H9 (cell line): ENCODE results near the gene LOXL1. TPM values are rescaled to one million over a fixed set of nuclear protein-coding genes. Genes with fewer than 3 reads are reported as not detected.

ENCODE experiments used
- DNase-seq: peaks from one replicate; pipeline ENCODE4 v3.0.0-alpha.2; 2017
- H2AFZ ChIP-seq: one replicate; pipeline ENCODE4 v1.6.1; 2013; ENCODE audit warnings: mild to moderate bottlenecking, low read length, control low read depth, moderate library complexity
- H2AK5ac ChIP-seq: 2 replicates; pipeline ENCODE4 v1.6.1; 2013; ENCODE audit warnings: low read length, control low read depth, mixed read lengths; ENCODE audit not compliant: insufficient read length
- H2BK120ac ChIP-seq: one replicate; pipeline ENCODE4 v1.6.1; 2013; ENCODE audit warnings: low read depth, mild to moderate bottlenecking, low read length, control low read depth, inconsistent platforms; ENCODE audit not compliant: poor library complexity, severe bottlenecking
- H2BK12ac ChIP-seq: 2 replicates; pipeline ENCODE4 v1.6.1; 2013; ENCODE audit warnings: low read length, control low read depth, mixed read lengths, low read depth; ENCODE audit not compliant: insufficient read length
- H2BK15ac ChIP-seq: 2 replicates; pipeline ENCODE4 v1.6.1; 2013; ENCODE audit warnings: low read depth, low read length, control low read depth
- H2BK20ac ChIP-seq: one replicate; pipeline ENCODE4 v1.6.1; 2013; ENCODE audit warnings: low read depth, mild to moderate bottlenecking, low read length, control low read depth, inconsistent platforms; ENCODE audit not compliant: poor library complexity, severe bottlenecking
- H2BK5ac ChIP-seq: 2 replicates; pipeline ENCODE4 v1.6.1; 2013; ENCODE audit warnings: low read length, control low read depth, mixed read lengths; ENCODE audit not compliant: insufficient read length
- H3K14ac ChIP-seq: 2 replicates; pipeline ENCODE4 v1.6.1; 2013; ENCODE audit warnings: low read length, control low read depth; ENCODE audit not compliant: insufficient read depth
- H3K18ac ChIP-seq: 2 replicates; pipeline ENCODE4 v1.6.1; 2013; ENCODE audit warnings: low read depth, mild to moderate bottlenecking, mixed read lengths, low read length, control low read depth; ENCODE audit not compliant: insufficient read length
- H3K23ac ChIP-seq: 2 replicates; pipeline ENCODE4 v1.6.1; 2013; ENCODE audit warnings: low read length, control low read depth, mixed read lengths, low read depth; ENCODE audit not compliant: insufficient read length
- H3K23me2 ChIP-seq: 2 replicates; pipeline ENCODE4 v1.6.1; 2013; ENCODE audit warnings: low read depth, mild to moderate bottlenecking, mixed read lengths, low read length, control low read depth; ENCODE audit not compliant: insufficient read length, poor library complexity, severe bottlenecking
- H3K27ac ChIP-seq: 2 replicates; pipeline ENCODE4 v1.5.1; 2013; ENCODE audit warnings: low read length, control low read depth, mixed read lengths, low read depth; ENCODE audit not compliant: insufficient read length
- H3K27me3 ChIP-seq: 2 replicates; pipeline ENCODE4 v1.6.1; 2013; ENCODE audit warnings: low read length, control low read depth, inconsistent platforms; ENCODE audit not compliant: insufficient read depth
- H3K4ac ChIP-seq: 2 replicates; pipeline ENCODE4 v1.6.1; 2013; ENCODE audit warnings: low read depth, mild to moderate bottlenecking, control low read depth, inconsistent platforms, low read length, moderate library complexity
- H3K4me1 ChIP-seq: 2 replicates; pipeline ENCODE4 v1.6.1; 2013; ENCODE audit warnings: low read length, control low read depth, inconsistent platforms; ENCODE audit not compliant: insufficient read depth
- H3K4me2 ChIP-seq: 2 replicates; pipeline ENCODE4 v1.6.1; 2013; ENCODE audit warnings: low read length, control low read depth, mixed read lengths; ENCODE audit not compliant: insufficient read length, insufficient read depth
- H3K56ac ChIP-seq: 2 replicates; pipeline ENCODE4 v1.6.1; 2013; ENCODE audit warnings: low read depth, mild to moderate bottlenecking, mixed read lengths, low read length, control low read depth; ENCODE audit not compliant: insufficient read length
- H3K79me1 ChIP-seq: 2 replicates; pipeline ENCODE4 v1.6.1; 2013; ENCODE audit warnings: low read depth, mild to moderate bottlenecking, moderate library complexity, low read length, control low read depth, inconsistent platforms; ENCODE audit not compliant: insufficient read depth, poor library complexity, severe bottlenecking
- H3K79me2 ChIP-seq: 2 replicates; pipeline ENCODE4 v1.6.1; 2013; ENCODE audit warnings: low read length, control low read depth, inconsistent platforms; ENCODE audit not compliant: insufficient read depth
- H3K9ac ChIP-seq: 2 replicates; pipeline ENCODE4 v1.6.1; 2013; ENCODE audit warnings: low read length, control low read depth, mixed read lengths; ENCODE audit not compliant: insufficient read length; ENCODE audit errors: extremely low read depth
- H3K9me3 ChIP-seq: one replicate; pipeline ENCODE4 v1.6.1; 2013; ENCODE audit warnings: low read depth, low read length, inconsistent platforms; ENCODE audit not compliant: control insufficient read depth
- H3T11ph ChIP-seq: one replicate; pipeline ENCODE4 v1.6.1; 2013; ENCODE audit warnings: mild to moderate bottlenecking, low read length, control low read depth, inconsistent platforms
- H4K20me1 ChIP-seq: one replicate; pipeline ENCODE4 v1.6.1; 2013; ENCODE audit not compliant: control insufficient read depth, insufficient read length, insufficient read depth
- H4K5ac ChIP-seq: 2 replicates; pipeline ENCODE4 v1.6.1; 2013; ENCODE audit warnings: low read depth, mild to moderate bottlenecking, mixed read lengths, low read length, control low read depth; ENCODE audit not compliant: insufficient read length
- H4K8ac ChIP-seq: replicated peaks from 2 replicates; pipeline ENCODE4 v1.6.1; 2013; ENCODE audit warnings: low read length, control low read depth, mixed read lengths, low read depth; ENCODE audit not compliant: insufficient read length
- H4K91ac ChIP-seq: 2 replicates; pipeline ENCODE4 v1.6.1; 2013; ENCODE audit warnings: low read depth, mild to moderate bottlenecking, moderate library complexity, mixed read lengths, low read length, control low read depth; ENCODE audit not compliant: insufficient read length
- H3K27ac Mint-ChIP-seq, 3 experiments: 2 replicates in 2 of 3; 3 replicates in 1 of 3; pipeline ENCODE4 v1.8.0; 2020 to 2021; ENCODE audit warnings: mixed read lengths in 3 of 3, mild to moderate bottlenecking in 1 of 3, moderate library complexity in 1 of 3
- H3K27me3 Mint-ChIP-seq: 2 replicates; pipeline ENCODE4 v1.8.0; 2021; ENCODE audit warnings: low read depth, mild to moderate bottlenecking, moderate library complexity, mixed read lengths
- H3K36me3 Mint-ChIP-seq, 3 experiments: 2 replicates in 2 of 3; 3 replicates in 1 of 3; pipeline ENCODE4 v1.8.0; 2020 to 2021; ENCODE audit warnings: low read depth in 3 of 3, mixed read lengths in 3 of 3; ENCODE audit not compliant: insufficient read depth in 1 of 3
- H3K4me1 Mint-ChIP-seq, 2 experiments: 2 replicates each; pipeline ENCODE4 v1.8.0; 2020; ENCODE audit warnings: mixed read lengths in 2 of 2
- H3K4me3 Mint-ChIP-seq, 2 experiments: 2 replicates in 1 of 2; 3 replicates in 1 of 2; pipeline ENCODE4 v1.8.0; 2020 to 2021; ENCODE audit warnings: mild to moderate bottlenecking in 2 of 2, mixed read lengths in 2 of 2, moderate library complexity in 1 of 2
- H3K9me3 Mint-ChIP-seq, 2 experiments: 2 replicates in 1 of 2; 3 replicates in 1 of 2; pipeline ENCODE4 v1.8.0; 2020; ENCODE audit warnings: mild to moderate bottlenecking in 2 of 2, mixed read lengths in 2 of 2, moderate library complexity in 1 of 2
- CTCF ChIP-seq: fragments of 200-600 bp; sonication (generic); conservative IDR thresholded peaks from 3 replicates; pipeline ENCODE4 v1.8.0; 2021; ENCODE audit warnings: antibody characterized with exemption, mild to moderate bottlenecking
- WGBS: extraction: QIAGEN DNeasy Blood & Tissue Kit; methylation state at CpG from one replicate; pipeline ENCODE4 v1.1.7; 2013; ENCODE audit warnings: missing lambda C conversion rate, low lambda C conversion rate, mixed read lengths; ENCODE audit not compliant: insufficient read length; ENCODE audit errors: extremely low coverage; 5-methylcytosine and 5-hydroxymethylcytosine counted together
- total RNA-seq: library from RNA; stranded (reverse); gene quantifications from 2 replicates; pipeline ENCODE4 v1.2.1, GENCODE V29; 2021

LOXL1 gene
- total RNA-seq, 1 experiment from 2014 or later = 9.1 TPM

- no peaks in the 10 kb centered on the region; the same call in 1 of the 2 replicates for H3K79me2 ChIP-seq
- no peaks in the 10 kb centered on the region; a peak in 1 of 5 replicates for H3K9me3 Mint-ChIP-seq
These were observed 71.7 kb downstream of the LOXL1 start for GRCh38 chr15:73997986-73998385.

More at GRCh38 chr15:73997986-73998385, 71.7 kb downstream of the LOXL1 start:
- Histone ChIP-seq H3K23me2 (peaks cover 8% of the 10 kb centered on the region), H3K4me2 (no peak overlapping the region), H2BK15ac (no peak overlapping the region), H3K9me3 (no peaks in the 10 kb centered on the region), H2BK12ac (no peak overlapping the region), H4K5ac (no peak overlapping the region), H3K14ac (no peak overlapping the region), H4K8ac (no peak overlapping the region), H3K79me1 (peaks cover 3% of the 10 kb centered on the region), H2BK5ac (no peak overlapping the region), H3K18ac (no peak overlapping the region), H2AK5ac (no peak overlapping the region), H2BK120ac (no peak overlapping the region), H4K20me1 (no peaks in the 10 kb centered on the region), H3K56ac (no peak overlapping the region), H2AFZ (no peak overlapping the region), H3K4ac (no peak overlapping the region), H3T11ph (no peak overlapping the region), H3K9ac (no peak overlapping the region), H3K4me1 (no peaks in the 10 kb centered on the region), H4K91ac (no peak overlapping the region), H3K23ac (no peak overlapping the region), H3K27me3 (no peaks in the 10 kb centered on the region), H2BK20ac (no peak overlapping the region), H3K27ac (no peak overlapping the region)
- H3K4me3 Mint-ChIP-seq = no peak overlapping the region
- no peak for DNase-seq
- H3K27ac Mint-ChIP-seq = no peak overlapping the region
- H3K27me3 Mint-ChIP-seq = peaks cover 9% of the 10 kb centered on the region
- peaks cover 0 to 19% (median 13%) of the 10 kb centered on the region in 3 experiments; a peak in 6 of 7 replicates for H3K36me3 Mint-ChIP-seq
- no CpG with 5 or more reads among the region's 27 CpGs for WGBS
- no peak for TF ChIP-seq CTCF
- H3K4me1 Mint-ChIP-seq = peaks cover 15 to 26% of the 10 kb centered on the region in 2 experiments

Other genes with a start within 250 kb of the LOXL1 start
- 125 and 133 TPM in 2 replicates for gene CD276, start 242.1 kb upstream of the LOXL1 start, total RNA-seq
- gene INSYN1, start 173.1 kb upstream of the LOXL1 start, total RNA-seq = 1.9 and 2.5 TPM in 2 replicates
- not detected in 2 replicates for gene TBC1D21, start 52.9 kb upstream of the LOXL1 start, total RNA-seq
- gene STOML1, start 65.8 kb downstream of the LOXL1 start, total RNA-seq = 2.5 and 2.9 TPM in 2 replicates
- 23.6 and 24.6 TPM in 2 replicates for gene PML, start 68.3 kb downstream of the LOXL1 start, total RNA-seq
- 0.72 and 0.90 TPM in 2 replicates for gene GOLGA6A, start 156.1 kb downstream of the LOXL1 start, total RNA-seq
- gene ISLR2, start 204.1 kb downstream of the LOXL1 start, total RNA-seq = 0.09 TPM in 2 replicates
- gene ISLR, start 247.2 kb downstream of the LOXL1 start, total RNA-seq = 0.11 and 0.35 TPM in 2 replicates